GM10248 (cell line): ENCODE results near the gene SLC39A13.

ENCODE experiments used
- CTCF ChIA-PET: fragments of 300-600 bp; sonication (Branson Sonifier 250); formaldehyde crosslinking; extraction: SDS; loops from one replicate; lab custom pipeline; 2021; ENCODE audit warnings: antibody characterized with exemption; lab: Yijun Ruan, JAX
- POLR2A ChIA-PET: fragments of 350-650 bp; sonication (Branson Sonifier 250); formaldehyde crosslinking; extraction: SDS; loops from one replicate; lab custom pipeline; 2020; ENCODE audit warnings: antibody characterized with exemption; lab: Yijun Ruan, JAX
- DNase-seq: peaks from one replicate; pipeline ENCODE4 v3.0.0; 2012; ENCODE audit errors: extremely low spot score
- TF ChIP-seq, protein P1 (sequence below): IDR thresholded peaks from 2 replicates; pipeline ENCODE4 v1.5.1; 2012; ENCODE audit warnings: mild to moderate bottlenecking, low read depth; ENCODE audit errors: extremely low read depth, missing control alignments, control extremely low read depth

SLC39A13 gene

GRCh38 chr11:47366020-47366490 lies 42.3 kb upstream of the SLC39A13 start:
- POLR2A ChIA-PET: no interaction called here
- CTCF ChIA-PET: no interaction called here
- TF ChIP-seq, protein P1, sequence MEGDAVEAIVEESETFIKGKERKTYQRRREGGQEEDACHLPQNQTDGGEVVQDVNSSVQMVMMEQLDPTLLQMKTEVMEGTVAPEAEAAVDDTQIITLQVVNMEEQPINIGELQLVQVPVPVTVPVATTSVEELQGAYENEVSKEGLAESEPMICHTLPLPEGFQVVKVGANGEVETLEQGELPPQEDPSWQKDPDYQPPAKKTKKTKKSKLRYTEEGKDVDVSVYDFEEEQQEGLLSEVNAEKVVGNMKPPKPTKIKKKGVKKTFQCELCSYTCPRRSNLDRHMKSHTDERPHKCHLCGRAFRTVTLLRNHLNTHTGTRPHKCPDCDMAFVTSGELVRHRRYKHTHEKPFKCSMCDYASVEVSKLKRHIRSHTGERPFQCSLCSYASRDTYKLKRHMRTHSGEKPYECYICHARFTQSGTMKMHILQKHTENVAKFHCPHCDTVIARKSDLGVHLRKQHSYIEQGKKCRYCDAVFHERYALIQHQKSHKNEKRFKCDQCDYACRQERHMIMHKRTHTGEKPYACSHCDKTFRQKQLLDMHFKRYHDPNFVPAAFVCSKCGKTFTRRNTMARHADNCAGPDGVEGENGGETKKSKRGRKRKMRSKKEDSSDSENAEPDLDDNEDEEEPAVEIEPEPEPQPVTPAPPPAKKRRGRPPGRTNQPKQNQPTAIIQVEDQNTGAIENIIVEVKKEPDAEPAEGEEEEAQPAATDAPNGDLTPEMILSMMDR: no peak
- no peak for DNase-seq

- POLR2A ChIA-PET: no interaction called here
- CTCF ChIA-PET: interaction anchor here (0.8 to 1.3 kb wide), 5 partner anchors 10 to 43 kb away, joined by 3 to 4 read pairs (median 3); no protein-coding TSS in a partner anchor
- DNase-seq: no peak
- TF ChIP-seq, protein P1: no peak
Measured at GRCh38 chr11:47369676-47370075, 38.7 kb upstream of the SLC39A13 start.

DNA sequence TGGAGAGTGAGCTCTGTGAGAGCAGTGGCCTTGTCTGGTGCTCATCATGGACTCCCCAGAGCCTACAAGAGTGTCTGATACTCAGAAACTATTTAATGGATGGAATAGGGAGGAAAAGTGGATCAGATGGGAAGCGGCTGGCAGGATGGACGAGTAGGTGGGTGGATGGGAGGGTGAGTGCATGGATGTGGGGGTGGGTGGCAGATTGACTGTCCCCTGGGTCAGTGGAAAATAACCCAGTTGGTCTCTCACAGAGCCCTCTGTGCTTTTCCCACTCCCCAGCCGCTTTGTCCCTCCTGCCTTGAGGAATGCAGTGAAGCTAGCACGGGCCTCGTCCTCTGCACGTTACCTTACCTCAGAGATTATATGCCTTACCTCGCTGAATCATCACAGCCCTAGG lies 36.0 kb upstream of the SLC39A13 start:
- POLR2A ChIA-PET: no interaction called here
- no peak for DNase-seq
- CTCF ChIA-PET: interaction anchor here (0.9 to 5.4 kb wide), 11 partner anchors 13 to 100 kb away, joined by 3 to 92 read pairs (median 10); partner anchors contain the start of gene SLC39A13
- TF ChIP-seq, protein P1: no peak

- TF ChIP-seq, protein P1: peak; percentile 98
- peak; percentile 84 for DNase-seq
- ChIA-PET CTCF (interaction anchor here (0.7 to 5.4 kb wide), 41 partner anchors 9 to 726 kb away, joined by 3 to 92 read pairs (median 3); partner anchors contain the start of genes MYBPC3, PSMC3 and SLC39A13), POLR2A (no interaction called here)
Measured at GRCh38 chr11:47373876-47374719, 34.3 kb upstream of the SLC39A13 start.

DNA sequence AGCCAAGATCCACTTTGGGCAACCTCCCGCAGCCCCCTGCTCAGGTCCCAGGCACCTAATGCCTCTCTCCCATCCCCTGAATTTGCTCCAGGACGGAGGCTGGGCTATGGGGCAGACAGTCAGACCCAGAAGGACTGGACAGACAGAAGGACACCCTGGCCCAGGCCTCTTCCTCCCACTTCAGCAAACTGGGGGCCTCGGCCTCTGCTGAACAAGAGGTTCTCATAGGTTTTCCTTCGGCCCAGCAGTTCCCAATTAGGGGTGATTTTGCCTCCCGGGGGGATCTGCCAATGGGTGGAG lies 33.7 kb upstream of the SLC39A13 start:
- POLR2A ChIA-PET: no interaction called here
- no peak for DNase-seq
- TF ChIP-seq, protein P1: no peak
- CTCF ChIA-PET: interaction anchor here (0.7 to 5.4 kb wide), 35 partner anchors 8 to 725 kb away, joined by 3 to 92 read pairs (median 4); partner anchors contain the start of genes MYBPC3, PSMC3 and SLC39A13

- TF ChIP-seq, protein P1: no peak
- no peak for DNase-seq
- ChIA-PET POLR2A (no interaction called here), CTCF (interaction anchor here (0.8 to 5.4 kb wide), 17 partner anchors 8 to 434 kb away, joined by 3 to 92 read pairs (median 5); partner anchors contain the start of genes PSMC3 and SLC39A13)
Measured at GRCh38 chr11:47375020-47375419, 33.4 kb upstream of the SLC39A13 start.
